ENCODE measurements around the gene RRP7A. TPM values are rescaled to one million over a fixed set of nuclear protein-coding genes. Genes with fewer than 3 reads are reported as not detected.
"Not testable (repeated sequence)": the region's sequence is repeated elsewhere in the genome, so short reads cannot be mapped to it uniquely, and the experiment has no call there.

Gene RRP7A, protein sequence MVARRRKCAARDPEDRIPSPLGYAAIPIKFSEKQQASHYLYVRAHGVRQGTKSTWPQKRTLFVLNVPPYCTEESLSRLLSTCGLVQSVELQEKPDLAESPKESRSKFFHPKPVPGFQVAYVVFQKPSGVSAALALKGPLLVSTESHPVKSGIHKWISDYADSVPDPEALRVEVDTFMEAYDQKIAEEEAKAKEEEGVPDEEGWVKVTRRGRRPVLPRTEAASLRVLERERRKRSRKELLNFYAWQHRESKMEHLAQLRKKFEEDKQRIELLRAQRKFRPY
- 18.4 and 24.2 TPM in 2 replicates for total RNA-seq (2014; rRNA removed; shearing (Covaris generic))

GRCh38 chr22:42519525-42520401 lies at the start of gene RRP7A:
RRP7A (minus strand) TSS chr22:42519796; CDS start chr22:42519786, 10 bp downstream.
- peak; percentile 59 for DNase-seq (ENCODE audit: low read depth)

DNA sequence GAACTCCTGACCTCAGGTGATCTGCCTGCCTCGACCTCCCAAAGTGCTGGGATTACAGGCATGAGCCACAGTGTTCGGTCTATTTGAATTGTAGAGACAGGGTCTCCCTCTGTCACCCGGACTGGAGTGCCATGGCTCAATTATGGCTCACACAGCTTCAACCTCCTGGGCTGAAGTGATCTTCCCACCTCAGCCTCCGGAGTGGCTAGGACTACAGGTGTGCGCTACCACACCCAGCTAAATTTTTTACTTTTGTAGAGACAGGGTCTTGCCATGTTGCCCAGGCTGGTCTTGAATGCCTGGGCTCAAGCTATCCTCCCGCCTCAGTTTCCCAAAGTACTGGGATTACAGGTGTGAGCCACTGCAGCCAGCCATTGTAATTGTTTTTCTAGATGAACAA lies 48.4 kb upstream of the RRP7A start:
- not testable (repeated sequence) for DNase-seq (ENCODE audit: low read depth)

GRCh38 chr22:42565956-42566355 lies 46.4 kb upstream of the RRP7A start:
- no peak for DNase-seq (ENCODE audit: low read depth)

GRCh38 chr22:42564699-42565098 lies 45.1 kb upstream of the RRP7A start:
- DNase-seq (ENCODE audit: low read depth): no peak

GRCh38 chr22:42563943-42564342 lies 44.3 kb upstream of the RRP7A start:
- not testable (repeated sequence) for DNase-seq (ENCODE audit: low read depth)

- DNase-seq (ENCODE audit: low read depth): no peak
Observed at GRCh38 chr22:42562684-42563083, 43.1 kb upstream of the RRP7A start.

DNA sequence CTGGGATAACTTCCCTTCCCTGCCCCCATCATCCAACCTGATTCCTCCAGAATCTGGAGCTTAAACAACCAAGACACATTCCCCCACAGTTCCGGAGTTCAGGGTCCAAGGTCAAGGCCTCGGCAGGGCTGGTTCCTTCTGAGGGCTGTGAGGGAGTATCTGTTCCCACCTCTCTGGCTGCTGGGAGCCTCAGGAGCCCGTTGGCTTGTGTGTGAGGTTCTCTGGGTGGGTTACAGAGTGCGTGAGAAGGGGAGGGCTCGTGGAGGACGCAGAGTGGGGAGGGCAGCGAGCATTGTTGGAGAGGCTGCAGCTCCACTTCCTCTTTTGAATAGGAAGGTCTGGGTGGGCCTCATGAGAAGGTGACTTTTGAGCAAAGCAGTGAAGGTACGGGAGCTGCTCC lies 42.7 kb upstream of the RRP7A start:
- DNase-seq (ENCODE audit: low read depth): no peak

DNA sequence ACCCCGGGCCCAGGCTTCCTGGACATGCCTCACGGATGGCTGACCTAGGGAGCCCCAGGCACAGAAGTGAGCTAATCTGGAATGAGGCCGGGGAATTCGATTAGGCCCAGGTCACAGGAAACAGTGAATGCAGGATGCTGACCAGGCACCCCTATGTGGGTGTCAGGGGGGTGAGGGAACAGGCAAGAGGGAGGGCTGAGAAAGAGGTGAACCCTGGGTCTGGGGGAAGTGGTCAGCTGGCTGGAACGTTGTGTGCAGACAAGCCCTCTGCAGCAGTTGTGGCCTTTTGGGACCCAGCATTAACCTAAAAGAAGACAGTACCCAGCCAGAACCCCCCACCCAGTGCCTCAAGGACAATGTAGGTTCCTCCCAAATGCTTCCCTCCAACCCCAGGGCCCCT lies 42.3 kb upstream of the RRP7A start:
- no peak for DNase-seq (ENCODE audit: low read depth)

- DNase-seq (ENCODE audit: low read depth): no peak
Observed at GRCh38 chr22:42560781-42561180, 41.2 kb upstream of the RRP7A start.

GRCh38 chr22:42560381-42560780 lies 40.8 kb upstream of the RRP7A start:
- no peak for DNase-seq (ENCODE audit: low read depth)

DNA sequence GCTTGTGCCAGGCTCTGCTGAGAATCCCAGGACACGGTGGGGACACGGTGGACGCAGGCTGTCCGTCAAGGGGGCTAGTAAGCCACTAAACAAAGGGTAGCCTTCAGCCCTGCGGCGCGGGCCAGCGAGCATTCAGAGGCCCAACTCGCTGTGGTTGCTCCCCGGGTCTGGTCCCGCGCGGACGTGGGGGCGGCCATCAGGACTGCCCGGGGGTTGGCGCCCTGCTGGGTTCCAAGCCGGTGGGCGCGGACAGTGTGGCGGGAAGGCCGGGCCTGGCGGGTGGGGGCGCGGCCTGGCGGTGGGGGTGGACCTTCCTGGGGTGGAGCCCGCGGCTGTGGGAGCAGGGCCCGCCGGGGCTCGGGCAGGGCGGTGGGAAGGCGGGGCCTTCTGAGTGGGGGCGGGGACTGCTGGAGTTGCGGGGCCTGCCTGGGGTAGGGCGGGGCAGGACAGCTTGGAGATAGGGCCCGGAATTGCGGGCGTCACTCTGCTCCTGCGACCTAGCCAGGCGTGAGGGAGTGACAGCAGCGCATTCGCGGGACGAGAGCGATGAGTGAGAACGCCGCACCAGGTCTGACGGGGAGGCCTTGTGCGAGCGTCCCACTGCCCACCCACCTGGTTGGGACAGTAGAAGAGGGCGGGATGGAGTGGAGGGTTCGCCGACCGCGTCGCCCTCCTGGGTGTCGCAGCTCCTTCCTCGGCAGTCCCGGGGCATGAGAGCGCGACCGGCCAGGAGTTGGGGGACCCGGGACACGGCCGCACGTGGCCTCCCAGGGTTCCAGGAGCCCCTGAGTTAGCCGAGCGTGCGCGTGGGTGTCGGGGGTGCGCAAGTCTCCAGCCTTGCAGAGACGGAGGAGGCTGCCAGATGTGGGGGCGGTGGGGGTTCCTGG lies 34.1 kb upstream of the RRP7A start, which contains the start of gene SERHL2:
Gene SERHL2, plus strand, starts transcription at position 482 of the 887 bp plus-strand sequence. Its CDS starts 65 bp downstream, at position 547.
- peak; percentile 60 for DNase-seq (ENCODE audit: low read depth)

DNA sequence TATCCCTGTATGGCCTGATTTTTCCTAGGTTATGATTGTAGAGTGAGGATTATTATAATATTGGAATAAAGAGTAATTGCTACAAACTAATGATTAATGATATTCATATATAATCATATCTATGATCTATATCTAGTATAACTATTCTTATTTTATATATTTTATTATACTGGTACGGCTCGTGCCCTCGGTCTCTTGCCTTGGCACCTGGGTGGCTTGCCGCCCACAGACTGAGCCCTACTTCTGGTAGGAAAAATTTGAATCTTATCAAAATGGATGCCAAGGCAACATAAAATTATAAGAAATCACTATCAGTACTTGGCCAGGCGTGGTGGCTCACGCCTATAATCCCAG lies 32.7 kb upstream of the RRP7A start:
- DNase-seq (ENCODE audit: low read depth): not testable (repeated sequence)

DNA sequence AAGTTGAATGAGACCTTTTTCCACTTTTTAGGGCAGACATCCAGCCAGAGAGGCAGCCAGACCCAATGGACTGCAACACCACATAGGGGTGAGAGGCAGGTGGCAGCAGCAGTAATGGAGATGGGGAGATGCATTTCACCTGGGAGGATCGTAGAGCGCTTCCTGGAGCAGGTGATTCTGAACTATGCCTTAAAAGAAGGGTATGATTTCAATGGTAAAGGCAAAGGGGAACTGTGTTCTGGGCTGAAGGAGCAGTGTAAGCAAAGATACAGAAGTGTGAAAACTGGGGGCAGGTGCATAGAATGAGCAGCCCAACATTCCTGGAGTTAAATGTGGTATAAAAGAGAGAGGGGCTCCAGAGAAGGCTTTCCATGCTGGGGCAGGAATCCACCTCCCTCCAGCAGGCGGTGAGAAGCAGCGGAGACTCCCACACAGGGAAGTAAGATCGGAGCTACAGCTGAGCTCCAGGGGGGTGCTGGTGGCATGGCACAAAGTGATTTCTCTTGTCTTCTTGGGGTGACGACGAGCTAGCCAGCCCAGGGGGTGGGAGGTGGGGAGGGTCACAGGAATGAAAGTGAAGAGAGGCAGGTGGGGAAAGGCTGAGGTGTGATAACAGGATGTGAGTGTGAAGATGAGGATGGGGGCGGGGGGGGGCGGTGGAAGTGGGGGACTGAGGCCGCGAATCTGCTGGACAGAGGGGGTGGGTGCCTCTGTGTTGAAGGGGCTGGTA lies 29.9 kb upstream of the RRP7A start:
- DNase-seq (ENCODE audit: low read depth): no peak

DNA sequence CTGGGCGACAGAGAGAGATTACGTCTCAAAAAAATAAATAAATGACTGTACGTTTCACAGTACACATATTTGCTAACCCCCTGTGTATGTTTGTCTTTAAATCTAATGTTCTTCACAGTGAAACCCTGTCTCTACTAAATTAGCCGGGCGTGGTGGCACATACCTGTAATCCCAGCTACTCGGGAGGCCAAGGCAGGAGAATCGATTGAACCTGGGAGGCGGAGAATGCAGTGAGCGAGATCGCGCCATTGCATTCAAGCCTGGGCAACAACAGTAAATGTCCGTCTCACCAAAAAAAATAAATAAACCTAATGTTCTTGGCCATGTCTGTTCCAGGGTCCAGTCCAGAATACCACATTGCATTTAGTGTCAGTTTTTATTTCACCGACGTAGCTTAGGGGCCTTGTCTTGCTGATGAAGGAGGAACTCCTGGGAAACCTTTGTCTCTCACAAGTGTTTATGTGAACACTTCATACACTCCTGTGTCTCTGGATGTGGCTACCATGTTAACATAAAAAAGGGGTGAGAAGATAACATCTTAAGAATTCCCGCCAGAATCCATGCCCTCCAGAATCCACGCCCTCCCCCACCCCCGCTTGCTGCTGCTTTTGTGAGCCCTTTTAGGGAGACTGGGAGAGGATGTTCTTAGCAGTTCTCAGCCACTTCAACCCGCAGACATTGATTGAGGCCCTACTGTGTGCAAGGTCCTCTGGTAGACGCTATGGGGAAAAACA lies 29.2 kb upstream of the RRP7A start:
- DNase-seq (ENCODE audit: low read depth): no peak

- DNase-seq (ENCODE audit: low read depth): not testable (repeated sequence)
Observed at GRCh38 chr22:42548126-42548525, 28.5 kb upstream of the RRP7A start.

DNA sequence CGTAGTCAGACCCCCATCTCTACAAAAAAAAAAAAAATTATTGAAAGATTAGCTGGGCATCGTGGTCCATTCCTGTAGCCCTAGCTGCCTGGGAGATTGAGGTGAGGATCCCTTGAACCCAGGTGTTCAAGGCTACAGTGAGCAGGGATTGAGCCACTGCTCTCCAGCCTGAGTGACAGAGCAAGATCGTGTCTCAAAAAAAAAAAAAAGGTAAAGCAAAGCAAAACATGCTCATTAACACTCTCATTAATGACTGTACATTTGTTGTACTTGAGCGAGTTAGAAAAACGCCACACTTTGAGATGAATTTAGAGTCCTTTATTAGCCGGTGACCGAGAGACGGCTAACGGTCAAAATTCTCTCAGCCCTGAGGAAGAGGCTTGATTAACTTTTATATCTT lies 28.0 kb upstream of the RRP7A start:
- DNase-seq (ENCODE audit: low read depth): no peak

- peak; percentile 41 for DNase-seq (ENCODE audit: low read depth)
Observed at GRCh38 chr22:42544686-42545085, 25.1 kb upstream of the RRP7A start.

DNA sequence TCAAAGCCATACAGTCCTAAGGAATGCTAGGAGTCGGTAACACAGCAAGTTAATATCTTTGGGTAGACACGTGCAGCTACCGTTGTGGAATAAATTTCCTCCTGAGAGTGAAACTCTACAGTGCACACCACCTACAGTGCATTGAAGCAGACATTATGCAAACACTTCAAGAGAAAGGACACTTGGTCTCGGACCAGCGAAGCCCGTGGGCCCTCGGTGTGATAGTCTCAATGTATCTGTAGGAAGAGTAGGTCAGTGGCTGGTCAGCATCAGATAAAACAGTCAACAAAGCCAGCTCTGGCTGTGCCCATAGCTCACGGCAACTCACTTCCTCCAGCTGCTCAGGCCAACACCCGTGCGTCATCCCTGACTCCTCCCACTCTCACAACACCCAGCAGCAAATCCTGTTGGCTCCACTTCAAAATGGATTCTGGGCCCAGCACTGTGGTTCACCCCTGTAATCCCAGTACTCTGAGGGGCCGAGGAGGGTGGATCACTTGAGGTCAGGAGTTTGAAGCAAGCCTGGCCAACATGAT lies 19.7 kb upstream of the RRP7A start:
- peak; percentile 46 for DNase-seq (ENCODE audit: low read depth)

GRCh38 chr22:42537199-42537831 lies 17.7 kb upstream of the RRP7A start:
- not testable (repeated sequence) for DNase-seq (ENCODE audit: low read depth)

GRCh38 chr22:42536634-42537033 lies 17.0 kb upstream of the RRP7A start:
- DNase-seq (ENCODE audit: low read depth): not testable (repeated sequence)

All from M059J (cell line).